ENCODE data around the gene NTRK3.

Gene NTRK3

DNA sequence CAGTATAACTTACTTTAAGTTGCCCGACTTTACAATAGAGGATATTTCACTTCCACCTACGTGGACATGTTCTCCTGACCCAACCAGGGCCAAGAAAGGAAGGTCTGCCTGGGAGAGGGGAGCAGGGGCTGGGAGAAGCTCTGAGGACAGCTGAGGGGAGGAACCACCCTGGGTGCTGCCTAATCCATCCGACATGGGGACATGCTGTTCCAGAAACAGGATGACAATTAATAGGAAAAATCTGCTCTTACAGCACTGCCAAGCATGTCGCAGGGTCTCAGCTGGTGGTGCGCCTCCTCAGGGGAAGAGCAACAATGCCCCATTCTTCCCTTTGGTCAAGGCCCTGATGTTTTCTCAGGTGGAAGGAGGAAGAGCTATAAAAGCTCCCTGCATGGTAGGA lies 132.3 kb downstream of the NTRK3 start:
- no peak for DNase-seq (ENCODE audit: low read depth in 2 of 2)

DNA sequence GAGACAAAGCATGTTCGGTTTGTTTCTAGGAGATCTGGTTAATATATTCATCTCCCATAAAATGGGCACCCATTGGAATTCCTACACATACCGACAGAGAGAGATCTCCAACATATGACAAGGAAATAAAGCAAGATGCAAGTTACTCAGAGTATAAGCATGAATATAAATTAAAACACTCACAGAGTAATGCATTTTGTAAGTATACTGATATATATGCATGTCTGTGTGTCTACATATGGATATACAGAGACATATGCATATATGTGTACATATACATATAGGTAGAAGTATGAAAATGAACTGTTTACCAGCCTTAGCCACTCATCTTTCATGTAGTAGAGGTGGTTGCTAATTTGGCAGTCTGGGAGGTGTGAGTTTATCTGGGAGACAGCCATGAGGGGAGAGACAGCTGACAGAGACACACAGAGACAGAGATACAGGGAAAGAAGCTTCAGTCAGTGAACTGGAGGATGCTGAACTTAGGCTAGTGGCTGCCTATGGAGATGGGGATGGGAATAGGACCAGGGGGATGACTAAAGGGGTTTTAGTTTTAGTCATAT lies 134.5 kb downstream of the NTRK3 start:
- no peak for DNase-seq (ENCODE audit: low read depth in 2 of 2)

DNA sequence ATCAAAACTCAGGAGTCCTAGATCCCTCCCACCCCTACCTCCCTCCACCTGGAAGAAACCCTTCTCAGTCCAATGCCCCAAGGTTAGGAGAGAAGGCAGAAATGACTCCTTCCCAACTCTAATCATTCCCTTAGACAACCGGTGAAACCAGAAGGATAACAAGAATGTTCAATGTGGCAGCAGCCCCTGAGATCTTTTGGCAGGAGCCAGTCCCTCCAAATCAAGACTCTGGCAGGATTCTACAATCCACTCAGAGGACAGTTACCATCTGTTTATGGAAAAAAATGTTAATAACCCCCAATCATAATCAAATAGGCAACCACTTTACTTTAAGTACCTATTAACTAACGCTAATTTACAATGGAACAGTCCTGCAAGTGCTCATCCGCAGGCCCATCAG lies 136.5 kb downstream of the NTRK3 start:
- DNase-seq (ENCODE audit: low read depth in 2 of 2), result no peak

DNA sequence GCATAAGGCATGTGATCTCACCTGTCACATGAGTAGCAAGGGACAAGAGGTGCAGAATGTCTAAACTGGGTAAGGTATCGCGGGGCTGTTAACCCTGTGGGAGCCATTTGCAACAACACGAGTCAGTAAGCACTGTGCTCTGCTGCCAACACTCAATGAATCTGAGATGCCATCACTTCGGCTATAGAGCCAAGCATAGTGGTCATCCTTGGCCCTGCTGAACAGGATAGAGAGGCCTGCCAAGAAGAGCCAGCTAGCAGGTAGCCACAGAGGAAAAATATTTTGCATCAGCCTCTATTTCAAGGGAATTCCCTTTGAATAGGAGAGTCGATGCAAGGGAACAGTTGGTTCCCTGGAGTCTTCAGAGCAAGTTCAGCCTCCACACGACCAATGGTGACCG lies 137.8 kb downstream of the NTRK3 start:
- DNase-seq (ENCODE audit: low read depth in 2 of 2), result no peak

DNA sequence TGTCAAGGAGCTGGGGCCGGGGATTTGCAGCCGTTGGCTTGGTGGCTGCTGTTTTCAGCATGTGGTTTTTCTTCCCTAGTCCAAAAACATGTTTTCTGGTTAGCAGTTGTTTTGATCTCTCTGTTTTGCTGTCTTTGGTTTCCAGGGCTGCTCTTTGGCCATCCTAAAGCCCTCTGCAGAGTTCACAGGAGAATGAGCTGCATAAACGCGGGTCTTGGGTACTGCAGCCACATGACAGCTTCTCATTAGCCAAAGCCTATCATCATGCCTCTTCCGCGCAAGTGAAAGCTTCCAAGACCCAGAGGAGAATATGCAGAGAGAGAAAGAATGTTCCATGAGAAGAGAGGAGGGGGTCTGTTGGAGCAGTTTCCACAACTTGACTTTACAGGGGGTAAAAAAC lies 138.5 kb downstream of the NTRK3 start:
- DNase-seq (ENCODE audit: low read depth in 2 of 2), result no peak

DNA sequence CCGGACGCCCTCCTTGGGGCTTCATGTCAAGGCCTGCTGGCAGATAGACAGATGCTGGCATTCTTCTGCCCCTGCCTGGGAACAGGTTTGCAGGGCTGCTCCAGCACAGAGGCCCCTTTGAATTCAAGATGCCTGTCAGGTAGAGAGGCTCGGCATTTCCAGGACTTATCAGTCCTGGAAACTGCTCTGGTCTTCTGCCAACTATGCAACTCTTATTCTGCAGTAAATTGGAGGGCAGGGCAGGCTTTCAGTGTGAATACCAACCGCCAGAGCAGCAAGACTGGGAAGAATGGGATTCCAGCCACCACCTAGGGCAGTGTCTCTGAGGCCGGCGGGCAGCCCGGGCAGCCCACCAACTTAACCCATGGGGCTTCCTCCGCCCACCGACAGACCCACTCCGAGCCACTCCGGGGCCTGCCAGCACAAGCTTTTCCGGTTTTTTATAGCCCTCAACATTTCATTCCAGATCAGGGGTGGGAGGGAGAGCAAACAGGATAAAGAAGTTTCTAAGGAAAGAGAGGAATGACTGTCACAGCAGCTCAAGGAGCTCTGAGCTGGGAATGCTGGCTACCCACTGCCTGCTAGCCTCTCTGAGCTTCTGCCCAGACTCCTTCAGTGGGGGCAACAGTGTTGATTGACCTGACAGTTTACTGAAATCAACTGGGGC lies 140.9 kb downstream of the NTRK3 start:
- no peak for DNase-seq (ENCODE audit: low read depth in 2 of 2)

DNA sequence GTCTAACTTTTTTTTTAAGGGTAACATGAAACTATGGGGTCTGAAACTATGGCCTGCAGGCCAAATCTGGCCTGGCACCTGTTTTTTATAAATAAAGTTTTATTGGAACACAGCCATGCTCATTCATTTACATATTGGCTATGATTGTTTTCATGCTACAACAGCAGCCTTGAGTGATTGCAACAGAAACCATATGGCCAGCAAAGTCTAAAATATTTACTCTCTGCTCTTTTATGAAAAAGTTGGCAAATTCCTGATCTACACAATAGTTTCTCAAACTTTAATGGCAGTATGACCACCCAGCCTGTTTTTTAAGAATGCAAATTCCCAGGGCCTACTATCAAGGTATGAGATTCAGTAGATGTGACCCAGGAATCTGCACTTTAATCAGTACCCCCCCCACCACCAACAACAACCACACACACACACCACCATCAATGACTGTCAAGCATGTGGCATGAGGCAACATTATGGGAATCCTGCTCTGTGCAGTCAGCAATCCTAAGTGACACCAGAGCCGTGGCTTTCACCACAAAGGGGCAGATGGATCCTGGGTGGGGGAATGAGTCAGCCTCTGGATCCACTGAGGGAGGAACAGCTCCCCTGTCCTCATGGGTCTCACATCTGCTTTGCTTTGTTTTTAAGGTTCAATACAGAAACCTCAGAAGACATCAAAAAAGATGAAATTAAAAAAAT lies 142.8 kb downstream of the NTRK3 start:
- DNase-seq (ENCODE audit: low read depth in 2 of 2), result no peak

DNA sequence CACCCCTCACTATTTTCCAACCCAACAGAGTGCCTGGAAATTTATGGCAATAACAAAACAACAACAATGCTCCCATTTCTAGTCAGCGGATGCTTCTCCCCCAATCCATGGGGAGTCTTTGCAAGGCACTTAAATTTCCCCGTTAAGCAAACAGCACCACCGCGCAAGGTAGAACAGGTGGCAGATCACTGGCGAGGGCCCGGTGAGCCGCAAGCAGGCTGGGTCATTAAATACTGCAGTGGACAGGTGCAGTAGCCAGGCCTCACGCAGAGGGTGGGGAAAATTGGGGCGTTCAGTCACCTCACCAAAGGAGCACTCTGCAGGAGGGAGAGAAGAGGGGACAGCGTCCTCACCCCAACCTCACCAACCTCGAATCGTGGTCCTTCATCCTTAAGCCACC lies 147.5 kb downstream of the NTRK3 start:
- no peak for DNase-seq (ENCODE audit: low read depth in 2 of 2)

DNA sequence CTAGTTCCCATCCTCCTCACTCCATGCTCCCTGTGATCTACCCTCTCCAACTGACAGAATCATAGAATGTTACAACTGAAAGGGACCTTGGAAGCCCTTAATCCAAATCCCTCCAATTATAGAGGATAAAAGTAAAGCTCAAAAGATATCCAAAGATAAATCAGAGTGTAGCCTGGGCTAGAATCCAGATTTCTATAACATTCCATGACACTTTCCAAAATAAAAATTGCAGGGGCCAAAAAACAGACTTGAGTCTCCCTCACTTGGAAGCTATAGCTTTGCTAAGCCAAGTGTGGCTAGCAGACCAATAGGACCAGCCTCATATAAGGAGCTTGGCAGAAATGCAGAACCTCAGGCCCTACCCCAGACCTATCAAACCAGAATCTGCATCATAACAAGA lies 148.1 kb downstream of the NTRK3 start:
- no peak for DNase-seq (ENCODE audit: low read depth in 2 of 2)

DNA sequence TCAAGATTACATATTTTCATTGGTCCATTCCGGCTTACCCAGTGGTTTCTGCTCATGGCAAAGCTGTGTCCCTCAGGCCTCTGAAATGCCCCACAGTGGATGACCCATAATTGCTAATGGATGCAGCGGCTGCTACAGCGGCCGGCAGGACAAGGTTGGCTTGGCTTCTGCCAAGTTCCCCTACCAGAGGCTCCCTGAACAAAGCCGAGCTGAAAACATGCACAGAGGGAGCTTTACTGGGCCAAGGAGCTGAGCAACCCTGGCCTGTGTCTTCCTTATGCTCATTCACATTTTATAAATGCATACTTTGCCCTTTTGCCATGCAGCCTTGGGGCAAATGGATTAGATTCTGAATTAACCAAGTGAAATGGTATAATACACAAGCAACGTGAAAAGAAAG lies 150.5 kb downstream of the NTRK3 start:
- DNase-seq (ENCODE audit: low read depth in 2 of 2), result no peak

DNA sequence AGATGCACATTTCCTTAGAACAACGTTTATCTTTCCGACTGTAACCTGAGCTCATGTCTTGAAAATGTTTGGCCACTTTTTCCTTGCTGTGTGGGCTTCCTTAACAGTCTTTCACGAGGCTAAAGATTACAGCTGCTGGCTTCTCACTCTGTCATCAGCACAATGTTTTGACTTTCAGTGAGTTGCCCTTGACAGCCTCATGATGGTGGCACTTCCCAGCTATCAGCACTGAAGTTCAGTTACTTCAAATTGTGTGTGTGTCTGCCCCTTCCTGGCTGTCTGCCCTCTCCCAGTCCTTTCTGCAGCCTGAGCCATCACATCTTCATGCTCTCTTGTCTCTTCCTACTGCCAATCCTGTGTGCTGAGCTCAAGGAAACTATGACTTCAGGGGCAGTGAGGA lies 152.2 kb downstream of the NTRK3 start:
- no peak for DNase-seq (ENCODE audit: low read depth in 2 of 2)

DNA sequence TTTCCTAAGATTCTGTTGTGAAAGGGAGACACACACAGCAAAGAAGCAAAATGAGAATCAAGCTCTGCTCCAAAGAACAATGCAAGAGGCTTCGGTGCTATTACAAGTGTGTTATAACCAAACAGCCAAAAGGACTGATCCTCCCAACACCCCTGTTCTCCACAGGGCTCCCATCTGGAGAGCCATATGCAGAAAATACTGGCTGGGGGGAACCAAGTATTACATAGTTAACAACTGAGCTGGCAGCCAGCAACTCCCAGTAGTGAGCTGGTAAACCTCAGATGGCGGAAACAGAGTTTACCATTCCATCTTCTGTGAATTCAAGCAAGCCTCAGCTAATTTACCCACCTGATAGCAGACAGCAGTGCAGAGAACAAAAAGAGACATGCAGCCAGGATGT lies 156.4 kb downstream of the NTRK3 start:
- no peak for DNase-seq (ENCODE audit: low read depth in 2 of 2)

DNA sequence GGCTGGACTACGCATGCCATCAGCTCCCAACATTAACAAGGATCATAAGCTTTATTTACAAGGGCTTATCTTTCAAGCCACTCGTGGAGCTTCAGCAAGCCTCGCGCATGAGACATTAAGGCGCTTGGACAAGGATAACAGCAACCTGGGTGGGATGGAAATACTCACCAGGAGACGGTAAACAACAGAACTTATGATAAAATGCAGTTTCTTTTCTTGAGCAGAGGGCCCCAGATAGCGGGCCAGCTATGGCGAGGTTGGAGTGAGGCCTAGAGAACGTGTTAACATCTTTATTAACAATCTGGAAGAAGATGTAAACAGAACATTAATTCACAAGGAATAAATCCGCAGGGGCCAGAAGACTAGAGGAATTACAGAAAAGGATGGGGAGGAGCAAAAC lies 158.2 kb downstream of the NTRK3 start:
- no peak for DNase-seq (ENCODE audit: low read depth in 2 of 2)

DNA sequence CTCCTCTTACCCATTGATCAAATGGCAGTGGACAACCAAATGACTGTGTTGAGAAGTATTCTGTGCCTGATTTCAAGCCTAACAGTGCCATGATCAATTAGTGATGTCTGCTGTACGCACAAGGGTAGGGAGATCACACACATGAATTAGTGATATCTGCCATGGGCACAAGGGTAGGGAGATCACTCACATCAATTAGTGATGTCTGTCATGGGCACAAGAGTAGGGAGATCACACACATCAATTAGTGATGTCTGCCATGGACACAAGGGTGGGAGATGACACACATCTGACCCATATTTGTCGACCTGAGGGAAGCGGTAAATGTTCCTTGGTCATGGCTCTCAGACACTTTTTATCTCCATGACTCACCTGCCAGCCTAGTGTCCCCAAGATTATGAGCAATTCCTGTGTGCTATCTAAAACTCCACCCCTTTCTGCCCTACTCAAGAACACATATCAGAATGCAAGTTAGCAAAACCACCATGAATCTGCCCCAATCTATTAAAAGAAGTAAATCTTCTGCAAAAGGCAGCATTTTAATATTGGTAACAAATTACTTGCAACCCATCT lies 165.0 kb downstream of the NTRK3 start:
- no peak for DNase-seq (ENCODE audit: low read depth in 2 of 2)

DNA sequence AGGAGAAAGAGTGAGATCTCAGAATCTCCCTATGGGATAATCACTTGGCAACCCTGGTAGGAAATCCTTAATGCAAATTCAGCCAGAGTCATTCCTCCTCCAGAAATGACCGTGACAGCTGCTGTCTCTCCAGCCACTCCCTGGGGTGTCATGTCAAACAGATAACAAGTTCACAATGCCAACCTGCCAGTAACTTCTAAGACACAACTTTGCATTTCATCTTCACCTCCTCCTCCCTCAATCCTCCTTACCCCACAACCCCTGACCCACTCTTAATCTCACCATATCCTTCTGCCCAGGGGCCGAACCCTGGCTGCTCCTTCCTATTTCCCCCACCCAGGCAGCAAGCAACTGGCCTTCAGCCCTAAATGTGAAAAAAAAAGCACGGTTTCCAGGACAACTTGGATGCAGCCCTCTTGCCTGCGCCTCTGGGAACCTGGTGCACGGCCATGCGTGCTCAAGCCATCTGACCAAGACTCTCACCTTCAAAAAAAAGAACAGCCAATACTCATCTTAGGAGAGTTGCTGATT lies 166.0 kb downstream of the NTRK3 start:
- DNase-seq (ENCODE audit: low read depth in 2 of 2), result no peak

DNA sequence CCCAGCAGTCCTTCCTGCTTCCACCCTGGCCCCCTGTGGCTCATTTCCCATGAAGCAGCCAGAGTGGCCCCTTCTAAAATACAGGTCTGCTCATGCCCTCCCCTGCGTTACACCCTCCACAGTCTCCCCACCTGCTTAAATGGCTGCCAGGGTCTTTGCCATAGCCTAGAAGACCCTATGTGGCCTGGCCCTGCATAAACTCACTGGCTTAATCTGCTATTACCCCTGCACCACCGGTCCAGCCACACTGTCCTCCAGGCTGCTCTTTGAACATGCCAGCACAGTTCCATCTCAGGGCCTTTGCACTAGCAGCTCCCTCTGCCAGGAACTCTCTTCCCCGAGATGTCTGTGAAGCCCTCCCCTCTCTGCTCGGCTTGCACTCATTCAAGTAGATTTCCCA lies 166.8 kb downstream of the NTRK3 start:
- DNase-seq (ENCODE audit: low read depth in 2 of 2), result no peak

DNA sequence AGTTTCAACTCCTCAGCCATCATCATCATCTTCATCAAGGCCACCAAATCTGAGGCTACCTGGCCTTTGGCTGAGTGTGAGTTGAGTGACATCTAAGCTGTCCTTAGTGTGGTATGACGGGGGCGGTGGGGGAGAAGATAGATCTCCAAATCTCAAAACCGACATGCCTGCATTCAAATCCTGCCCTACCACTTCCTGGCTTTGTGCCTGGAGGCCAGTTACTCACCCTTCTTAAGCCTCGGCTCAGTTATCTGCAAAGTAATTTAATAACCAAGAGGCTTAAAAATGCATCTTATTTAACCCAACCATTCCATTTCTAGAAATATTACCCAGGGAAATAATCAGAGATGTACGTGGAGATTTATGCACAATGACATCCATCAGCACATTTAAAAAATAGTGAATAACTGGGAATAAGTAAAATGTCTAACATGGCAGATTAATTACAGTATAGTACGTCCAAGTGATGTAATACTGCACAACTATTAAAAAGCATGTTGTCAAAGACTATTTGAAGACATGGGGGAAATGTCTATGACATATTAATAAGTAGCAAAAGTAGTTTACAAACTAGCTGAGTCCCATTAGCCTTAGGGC lies 167.4 kb downstream of the NTRK3 start:
- DNase-seq (ENCODE audit: low read depth in 2 of 2), result no peak

DNA sequence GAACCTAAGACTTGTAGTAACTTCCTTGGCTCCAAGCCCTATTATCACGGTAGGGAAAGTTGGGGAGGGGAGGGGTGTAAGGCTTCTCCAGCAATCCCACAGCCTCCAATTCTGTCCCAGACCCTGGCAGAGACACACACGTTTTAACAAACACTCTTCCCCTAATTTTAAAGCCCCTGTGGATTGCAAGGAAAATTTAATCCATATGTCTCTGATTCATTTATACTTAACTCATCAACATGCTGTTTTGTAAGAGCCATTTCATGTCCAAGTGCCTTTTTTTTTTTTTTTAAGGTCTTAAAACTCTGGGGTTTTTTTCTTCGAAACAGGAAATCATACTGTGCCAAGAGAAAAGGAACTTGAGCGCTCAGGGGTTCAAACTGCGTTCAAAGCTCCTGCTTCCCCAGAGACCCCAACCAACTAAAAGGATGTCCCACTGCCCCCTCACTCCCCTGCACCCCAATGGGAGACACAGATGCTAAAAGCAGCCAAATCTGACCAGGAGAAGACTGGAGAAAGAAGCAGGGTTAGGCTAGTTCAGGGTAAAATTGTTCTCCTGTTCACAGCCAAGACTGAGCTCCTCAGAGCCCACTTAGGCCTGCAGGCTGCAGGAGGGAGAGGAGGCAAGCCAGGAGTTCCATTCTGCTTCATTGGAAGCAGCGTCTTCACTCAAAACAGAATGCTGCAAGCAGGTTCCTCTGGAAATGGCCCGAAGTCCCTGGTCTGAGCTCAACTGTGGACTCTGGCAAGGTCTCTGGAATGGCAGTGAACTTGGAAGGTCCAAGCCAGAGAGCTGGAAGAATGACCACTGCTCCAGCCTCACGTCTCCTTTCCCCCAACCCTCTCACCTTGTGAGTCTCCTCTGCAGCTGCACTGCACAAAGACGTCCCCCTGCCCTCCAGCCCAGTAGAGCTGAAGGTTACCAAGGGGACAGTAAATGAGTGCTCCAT lies 172.5 kb downstream of the NTRK3 start:
- DNase-seq (ENCODE audit: low read depth in 2 of 2), result no peak

DNA sequence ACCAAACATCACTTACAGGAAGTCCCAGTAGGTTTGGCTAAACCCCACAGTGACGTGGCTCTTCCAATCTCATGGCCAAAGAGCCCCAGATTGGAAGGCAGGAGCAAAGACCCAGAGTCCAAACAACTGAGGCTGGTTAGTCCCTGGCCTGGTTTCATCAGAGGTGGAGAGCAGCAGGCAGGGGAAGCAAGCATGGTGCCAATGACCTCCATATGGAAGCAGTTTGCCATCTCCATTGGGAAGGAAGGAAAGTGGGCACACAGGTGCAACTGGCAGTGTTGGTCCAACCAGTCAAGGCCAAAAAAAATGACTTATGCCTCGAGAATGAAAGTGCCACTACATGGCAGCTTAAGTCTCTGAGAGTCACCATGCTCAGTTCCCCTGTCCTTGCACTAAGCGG lies 175.9 kb downstream of the NTRK3 start:
- no peak for DNase-seq (ENCODE audit: low read depth in 2 of 2)

DNA sequence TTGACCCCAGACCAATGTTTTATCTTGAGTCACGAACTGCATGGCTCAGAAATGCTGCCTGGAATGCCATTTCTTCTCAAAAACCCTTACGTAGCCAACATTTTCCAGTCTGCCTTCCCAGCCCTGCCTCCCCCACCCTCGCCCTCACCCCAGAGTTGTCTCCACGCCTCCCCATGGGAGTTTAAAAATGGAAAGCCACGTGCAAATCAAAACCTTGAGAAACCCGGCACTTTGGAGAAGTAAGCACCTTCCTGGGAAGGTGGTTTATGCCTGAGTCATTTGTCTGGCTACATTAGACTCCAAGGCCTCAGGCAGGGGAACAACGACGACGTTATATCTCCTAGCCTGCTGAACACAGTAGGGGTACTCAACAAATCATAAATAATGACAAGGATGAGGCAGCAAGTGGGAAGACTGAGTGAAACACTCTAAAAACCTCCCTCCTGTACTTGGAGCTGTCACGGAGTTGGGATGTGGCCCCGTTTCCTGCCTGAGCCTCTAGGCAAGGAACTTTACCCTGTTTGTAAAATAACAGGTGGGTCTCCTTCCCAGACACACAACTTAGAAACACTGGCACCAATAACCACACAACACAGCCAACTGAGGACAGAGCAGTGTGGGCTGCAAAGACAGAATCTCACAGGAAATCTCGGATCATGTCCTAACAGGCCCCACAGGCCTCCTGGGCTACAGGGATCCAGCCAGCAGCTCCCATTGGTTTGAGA lies 179.1 kb downstream of the NTRK3 start:
- no peak for DNase-seq (ENCODE audit: low read depth in 2 of 2)

DNA sequence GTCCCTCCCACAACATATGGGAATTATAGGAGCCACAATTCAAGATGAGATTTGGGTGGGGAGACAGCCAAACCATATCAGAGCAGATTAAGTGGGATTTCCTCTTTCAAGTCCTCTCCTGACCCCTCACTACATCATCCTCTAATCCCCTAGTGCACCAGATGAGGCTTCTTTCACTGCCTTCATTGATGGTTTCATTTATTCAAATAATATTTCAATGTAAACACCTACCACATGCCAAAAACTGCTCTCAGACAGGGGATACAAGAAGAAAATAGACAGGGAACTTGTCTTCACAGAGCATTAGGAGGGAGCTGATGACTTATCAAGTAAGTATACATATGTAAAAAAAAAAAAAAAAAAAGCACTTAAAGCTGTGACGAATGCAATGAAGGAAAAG lies 180.2 kb downstream of the NTRK3 start:
- DNase-seq (ENCODE audit: low read depth in 2 of 2), result no peak

All from stimulated activated CD8-positive, alpha-beta memory T cell treated with anti-CD3 and anti-CD28 coated beads, Interleukin-7, amount 100 ng/mL, for 1 hour (primary cell).